Stimulated activated CD8-positive, alpha-beta memory T cell treated with anti-CD3 and anti-CD28 coated beads, Interleukin-4, amount 100 ng/mL, for 4 hours (primary cell): ENCODE measurements around the gene RRM2.
A peak's percentile ranks its signal among the peaks of the same experiment; 100 is the strongest.

Experiments used
- DNase-seq, 2 donors: peaks; one replicate each; pipeline ENCODE4 v3.0.0-alpha.2; 2020; ENCODE audit warnings: low read depth in 2 of 2, low spot score in 1 of 2

RRM2 gene

GRCh38 chr2:10122500-10123280, at the start of gene RRM2:
TSS of gene RRM2 (plus strand) at chr2:10122739. CDS start at chr2:10122799, 60 bp downstream.
- peak; percentile 72 to 79 for DNase-seq

DNA sequence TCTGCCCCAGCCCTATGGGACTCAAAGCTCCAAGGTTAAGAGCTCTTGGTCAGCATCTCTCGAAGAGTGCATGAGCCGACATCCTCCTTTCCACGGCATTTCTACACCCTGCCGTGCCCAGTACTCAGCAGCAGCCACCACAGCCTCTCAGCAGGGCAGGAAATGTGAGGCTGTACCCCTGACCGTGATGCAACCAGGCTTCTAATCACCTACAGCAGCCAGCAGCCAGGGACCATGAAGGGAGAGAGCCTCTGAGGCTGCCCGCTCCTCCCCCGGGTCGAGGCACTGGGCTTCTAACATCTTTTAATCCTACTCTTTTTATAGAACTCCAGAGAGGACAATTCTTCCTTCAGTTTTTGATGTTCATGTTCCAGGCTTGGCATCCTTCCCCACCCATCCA, 48.8 kb upstream of the RRM2 start:
- DNase-seq, result no peak

GRCh38 chr2:10075101-10075500, 47.4 kb upstream of the RRM2 start:
- no peak for DNase-seq

- DNase-seq, result no peak
These were observed 46.8 kb upstream of the RRM2 start for GRCh38 chr2:10075571-10076209.

DNA sequence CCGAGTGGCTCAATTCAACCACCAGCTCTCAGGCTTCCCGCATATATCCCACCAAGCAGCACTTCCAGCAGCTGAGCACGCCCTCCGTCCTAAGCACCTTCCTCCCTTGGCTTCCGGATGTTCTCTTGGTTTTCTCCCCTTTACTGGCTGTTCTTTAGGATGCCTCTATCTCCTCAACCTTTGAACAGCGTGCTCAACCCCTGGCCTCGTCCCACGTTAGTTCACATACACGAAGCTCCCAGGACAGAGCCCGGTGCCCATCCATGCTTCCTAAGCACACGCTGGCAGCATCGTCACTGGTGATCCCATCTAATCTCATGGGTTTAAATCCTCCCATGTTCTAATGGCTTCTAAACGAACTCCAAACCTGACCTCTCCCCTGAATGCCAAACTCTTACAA, 46.0 kb upstream of the RRM2 start:
- DNase-seq, result no peak

- no peak for DNase-seq
These were observed 45.5 kb upstream of the RRM2 start for GRCh38 chr2:10076988-10077527.

- DNase-seq, result no peak
These were observed 44.5 kb upstream of the RRM2 start for GRCh38 chr2:10078001-10078400.

GRCh38 chr2:10078704-10079265, 43.8 kb upstream of the RRM2 start:
- no peak for DNase-seq

- no peak for DNase-seq
These were observed 43.2 kb upstream of the RRM2 start for GRCh38 chr2:10079266-10079869.

- no peak for DNase-seq
These were observed 42.5 kb upstream of the RRM2 start, which contains the start of gene CYS1 for GRCh38 chr2:10079870-10080535. TSS of gene CYS1 (minus strand) at chr2:10080411. CDS start at chr2:10080223, 188 bp downstream.

DNA sequence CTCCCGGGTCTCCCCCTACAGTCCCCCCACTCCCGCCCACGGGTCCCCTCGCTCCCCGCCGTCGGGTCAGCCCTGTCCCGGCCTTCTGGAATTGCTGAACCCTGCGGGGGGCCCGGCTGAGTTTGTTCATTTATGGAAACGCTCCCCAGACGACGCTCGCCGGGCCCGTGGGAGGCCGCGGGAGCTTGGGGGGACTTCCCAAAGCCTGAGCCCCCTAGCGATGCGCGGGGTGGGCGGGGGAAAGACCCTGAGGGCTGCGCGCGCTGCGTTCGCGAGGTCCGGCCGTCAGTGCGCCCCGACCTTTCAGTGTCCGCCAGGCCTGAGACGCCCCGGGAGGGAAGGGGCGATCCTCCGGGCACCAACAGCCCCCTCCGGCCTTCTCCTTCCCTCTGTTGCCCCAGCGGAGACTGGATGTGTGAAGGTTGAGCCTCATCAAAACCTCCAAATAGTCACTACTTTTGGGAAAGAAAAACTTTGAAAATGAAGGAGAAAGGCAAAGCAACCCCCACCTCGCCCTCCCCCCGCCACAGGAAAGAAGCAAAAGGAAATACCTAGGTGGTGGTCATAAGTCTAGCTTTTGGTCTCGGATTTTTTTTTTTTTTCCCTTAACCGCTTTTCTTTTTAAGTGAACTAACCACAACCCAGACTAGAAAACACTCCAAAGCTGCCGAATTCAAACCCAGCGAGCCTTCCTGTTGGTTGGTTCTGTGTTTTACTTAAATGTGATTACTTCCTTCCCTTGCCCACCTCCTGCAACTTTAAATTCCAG, 41.8 kb upstream of the RRM2 start:
- no peak for DNase-seq

GRCh38 chr2:10083046-10083445, 39.5 kb upstream of the RRM2 start:
- DNase-seq, result no peak

GRCh38 chr2:10083692-10084211, 38.8 kb upstream of the RRM2 start:
- DNase-seq, result no peak

DNA sequence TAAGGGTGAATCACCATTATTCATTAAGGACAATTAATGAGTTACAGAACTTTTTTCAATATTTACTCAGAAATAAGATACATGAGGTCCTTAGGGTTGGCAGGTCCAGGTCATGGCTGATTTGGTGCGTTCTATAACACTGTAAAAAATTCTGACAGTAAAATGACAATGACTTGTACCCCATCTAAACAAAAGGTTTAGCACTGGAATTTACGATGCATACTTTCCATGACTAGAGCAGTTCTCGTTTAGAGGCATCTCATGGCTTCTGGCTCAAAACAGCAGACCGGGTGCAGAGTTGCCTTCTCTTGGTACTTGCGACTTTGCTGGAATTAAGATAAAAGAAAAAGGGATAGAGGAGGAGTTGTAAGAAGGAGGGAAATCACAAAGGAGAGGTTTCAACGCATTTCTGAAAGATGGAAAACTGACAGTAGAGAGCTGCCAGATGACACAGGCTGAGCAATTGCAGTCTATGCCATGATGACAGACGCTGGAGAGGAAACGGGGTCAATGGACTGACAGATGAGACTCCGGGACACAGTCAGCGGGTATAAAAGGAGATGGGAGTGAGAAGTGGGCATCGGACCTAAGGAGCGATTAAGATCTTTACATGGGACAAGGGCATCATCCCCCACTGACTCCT, 38.2 kb upstream of the RRM2 start:
- no peak for DNase-seq

GRCh38 chr2:10085043-10085667, 37.4 kb upstream of the RRM2 start:
- DNase-seq, result no peak

DNA sequence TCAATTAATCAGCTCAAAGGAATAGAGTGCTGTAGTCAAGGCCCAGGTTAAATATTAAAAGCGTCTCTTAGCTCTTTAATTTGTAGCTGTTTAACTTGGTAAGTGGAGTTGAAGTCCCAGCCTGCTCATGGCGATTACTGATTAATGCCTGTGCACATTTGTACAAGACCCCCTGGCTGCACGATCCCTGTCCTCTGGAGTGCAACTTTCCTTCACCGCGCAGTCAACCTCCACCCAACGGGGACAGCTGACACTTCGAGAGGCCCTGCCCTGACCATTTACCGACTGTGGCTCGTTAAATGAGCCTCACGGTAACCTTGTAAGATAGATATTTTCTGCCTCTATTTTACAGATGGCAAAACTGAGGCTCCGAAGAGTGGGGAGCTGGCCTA, 36.9 kb upstream of the RRM2 start:
- DNase-seq, result no peak

DNA sequence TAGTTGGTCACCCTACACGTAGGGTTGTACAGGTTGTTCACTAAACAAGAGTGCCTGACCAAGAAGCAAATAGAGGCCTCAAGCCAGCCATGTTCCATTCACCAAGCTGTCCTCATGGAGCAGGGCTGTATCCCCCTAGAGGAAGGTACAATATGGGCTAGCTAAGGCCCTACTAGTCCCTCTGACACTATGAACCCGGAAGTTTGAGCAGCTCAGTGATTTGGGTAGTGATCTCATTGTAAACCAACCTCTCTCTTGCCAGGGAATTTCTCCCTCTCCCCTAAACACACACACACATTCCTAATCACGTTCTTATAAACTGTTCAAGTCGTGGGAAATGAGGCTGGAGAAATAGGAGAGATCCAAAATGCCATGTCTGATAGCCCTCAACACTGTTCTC, 35.6 kb upstream of the RRM2 start:
- no peak for DNase-seq

- DNase-seq, result no peak
These were observed 35.2 kb upstream of the RRM2 start for GRCh38 chr2:10087360-10087759.

GRCh38 chr2:10089565-10090190, 32.9 kb upstream of the RRM2 start:
- no peak for DNase-seq
